ENCODE measurements around the gene ATG9B.

The ATG9B gene

GRCh38 chr7:150971242-150972022, 52.9 kb downstream of the ATG9B start:
- no peak overlapping the region for H3K4me3 ChIP-seq (ENCODE audit: severe bottlenecking)
- no peak for TF ChIP-seq CTCF (IDR thresholded peaks at IDR 0.05; ENCODE audit: poor library complexity, severe bottlenecking)
- DNase-seq (ENCODE audit: low spot score) (no peak), ATAC-seq (ENCODE audit: low read depth) (no peak)
- no peaks in the 10 kb centered on the region for H3K9me3 ChIP-seq (ENCODE audit: severe bottlenecking)
- H3K27me3 ChIP-seq (ENCODE audit: insufficient read depth, poor library complexity, severe bottlenecking): peaks cover 18% of the 10 kb centered on the region
- no peaks in the 10 kb centered on the region for H3K4me1 ChIP-seq (ENCODE audit: insufficient read depth, poor library complexity, severe bottlenecking)
- no peaks in the 10 kb centered on the region for H3K36me3 ChIP-seq (ENCODE audit: low read depth)
- H3K27ac ChIP-seq (ENCODE audit: poor library complexity, severe bottlenecking): no peak overlapping the region

- Histone ChIP-seq H3K27me3 (ENCODE audit: insufficient read depth, poor library complexity, severe bottlenecking) (peaks cover 13% of the 10 kb centered on the region), H3K4me3 (ENCODE audit: severe bottlenecking) (no peak overlapping the region), H3K4me1 (ENCODE audit: insufficient read depth, poor library complexity, severe bottlenecking) (no peaks in the 10 kb centered on the region), H3K9me3 (ENCODE audit: severe bottlenecking) (no peaks in the 10 kb centered on the region), H3K27ac (ENCODE audit: poor library complexity, severe bottlenecking) (no peak overlapping the region), H3K36me3 (ENCODE audit: low read depth) (no peaks in the 10 kb centered on the region)
- no peak for DNase-seq (ENCODE audit: low spot score)
- no peak for TF ChIP-seq CTCF (IDR thresholded peaks at IDR 0.05; ENCODE audit: poor library complexity, severe bottlenecking)
- no peak for ATAC-seq (ENCODE audit: low read depth)
Observed at GRCh38 chr7:150970424-150970823, 53.9 kb downstream of the ATG9B start.

GRCh38 chr7:150969475-150969874, 54.8 kb downstream of the ATG9B start:
- DNase-seq (ENCODE audit: low spot score): no peak
- H3K27me3 ChIP-seq (ENCODE audit: insufficient read depth, poor library complexity, severe bottlenecking): peaks cover 10% of the 10 kb centered on the region
- no peaks in the 10 kb centered on the region for H3K4me1 ChIP-seq (ENCODE audit: insufficient read depth, poor library complexity, severe bottlenecking)

GRCh38 chr7:150968734-150969372, 55.4 kb downstream of the ATG9B start:
- ATAC-seq (ENCODE audit: low read depth) (no peak), DNase-seq (ENCODE audit: low spot score) (no peak)
- H3K4me3 ChIP-seq (ENCODE audit: severe bottlenecking): no peak overlapping the region
- TF ChIP-seq CTCF (IDR thresholded peaks at IDR 0.05; ENCODE audit: poor library complexity, severe bottlenecking): no peak
- no peaks in the 10 kb centered on the region for H3K4me1 ChIP-seq (ENCODE audit: insufficient read depth, poor library complexity, severe bottlenecking)
- H3K27me3 ChIP-seq (ENCODE audit: insufficient read depth, poor library complexity, severe bottlenecking): peaks cover 10% of the 10 kb centered on the region
- no peaks in the 10 kb centered on the region for H3K36me3 ChIP-seq (ENCODE audit: low read depth)
- H3K27ac ChIP-seq (ENCODE audit: poor library complexity, severe bottlenecking): no peak overlapping the region
- no peaks in the 10 kb centered on the region for H3K9me3 ChIP-seq (ENCODE audit: severe bottlenecking)

More at GRCh38 chr7:150969475-150969874, 54.8 kb downstream of the ATG9B start:
- H3K36me3 ChIP-seq (ENCODE audit: low read depth): no peaks in the 10 kb centered on the region
- ATAC-seq (ENCODE audit: low read depth): no peak
- no peak overlapping the region for H3K4me3 ChIP-seq (ENCODE audit: severe bottlenecking)
- no peak overlapping the region for H3K27ac ChIP-seq (ENCODE audit: poor library complexity, severe bottlenecking)
- no peaks in the 10 kb centered on the region for H3K9me3 ChIP-seq (ENCODE audit: severe bottlenecking)
- no peak for TF ChIP-seq CTCF (IDR thresholded peaks at IDR 0.05; ENCODE audit: poor library complexity, severe bottlenecking)

Measured in RWPE2 (cell line).